HG03095 (cell line): ENCODE measurements around the gene PARP16.
"Not testable (repeated sequence)": the region's sequence is repeated elsewhere in the genome, so short reads cannot be mapped to it uniquely, and the experiment has no call there.

Source experiments
- ATAC-seq: cut with Tn5 transposase; IDR thresholded peaks from one replicate; pipeline ENCODE4 v1.9.1; 2021; ENCODE audit warnings: moderate library complexity; ENCODE audit not compliant: unreplicated experiment

PARP16 gene

DNA sequence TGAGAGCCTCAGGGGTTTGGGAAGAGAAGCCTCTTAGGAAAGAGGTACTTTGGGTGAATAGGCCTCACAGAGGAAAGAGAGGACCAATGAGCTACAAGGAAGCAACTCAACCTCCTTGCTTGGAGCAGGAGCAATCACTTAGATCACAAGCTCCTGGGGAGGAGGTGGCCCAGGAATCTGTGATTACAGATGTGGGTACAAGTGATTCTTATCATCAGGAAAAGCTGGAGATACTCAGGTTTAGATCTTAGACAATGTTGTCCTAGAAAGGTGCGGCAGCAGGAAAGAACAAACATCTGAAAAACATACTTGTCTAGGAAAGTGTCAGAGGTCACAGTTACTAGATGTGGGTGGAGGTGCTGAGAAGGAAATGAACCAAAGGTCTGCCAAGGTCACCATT, 8.2 kb downstream of the PARP16 start:
- no peak for ATAC-seq

DNA sequence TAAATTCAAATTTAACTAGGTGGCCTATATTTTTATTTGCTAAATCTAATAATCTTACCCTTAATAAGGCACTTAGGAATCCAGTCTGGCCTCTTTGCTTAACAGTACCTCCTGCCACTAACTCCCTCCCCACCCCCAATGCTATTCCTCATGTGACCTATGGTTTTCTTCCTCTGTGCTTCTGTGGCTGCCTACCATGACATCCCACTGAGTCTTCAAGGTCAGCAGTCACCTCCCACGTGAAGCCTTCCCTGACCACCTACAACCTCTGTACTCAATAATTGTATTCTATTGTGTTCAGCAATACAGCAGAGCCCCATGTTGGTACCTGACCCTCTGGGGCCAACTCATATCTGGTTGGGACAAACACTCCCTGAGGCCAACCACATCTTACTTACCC, 9.7 kb downstream of the PARP16 start:
- no peak for ATAC-seq

DNA sequence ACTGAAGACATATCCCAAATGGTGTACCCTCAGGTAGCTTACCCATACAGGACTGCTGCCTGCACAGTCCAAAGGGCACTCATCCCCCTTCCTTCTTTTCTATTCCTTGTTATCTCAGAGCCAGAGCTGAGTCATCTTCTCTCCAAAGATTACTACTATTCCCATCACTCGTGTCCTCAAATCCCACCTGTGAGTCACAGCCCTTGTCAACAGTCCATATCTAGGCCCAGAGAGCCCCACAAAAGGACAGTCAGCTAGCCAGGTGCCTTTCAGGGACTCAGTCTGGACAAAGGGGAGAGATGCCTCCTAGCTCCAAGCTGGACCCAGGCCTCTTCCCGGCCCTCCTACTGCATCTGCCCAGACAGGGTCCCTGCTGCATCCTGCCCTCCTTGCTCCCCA, 11.0 kb downstream of the PARP16 start:
- ATAC-seq: no peak

DNA sequence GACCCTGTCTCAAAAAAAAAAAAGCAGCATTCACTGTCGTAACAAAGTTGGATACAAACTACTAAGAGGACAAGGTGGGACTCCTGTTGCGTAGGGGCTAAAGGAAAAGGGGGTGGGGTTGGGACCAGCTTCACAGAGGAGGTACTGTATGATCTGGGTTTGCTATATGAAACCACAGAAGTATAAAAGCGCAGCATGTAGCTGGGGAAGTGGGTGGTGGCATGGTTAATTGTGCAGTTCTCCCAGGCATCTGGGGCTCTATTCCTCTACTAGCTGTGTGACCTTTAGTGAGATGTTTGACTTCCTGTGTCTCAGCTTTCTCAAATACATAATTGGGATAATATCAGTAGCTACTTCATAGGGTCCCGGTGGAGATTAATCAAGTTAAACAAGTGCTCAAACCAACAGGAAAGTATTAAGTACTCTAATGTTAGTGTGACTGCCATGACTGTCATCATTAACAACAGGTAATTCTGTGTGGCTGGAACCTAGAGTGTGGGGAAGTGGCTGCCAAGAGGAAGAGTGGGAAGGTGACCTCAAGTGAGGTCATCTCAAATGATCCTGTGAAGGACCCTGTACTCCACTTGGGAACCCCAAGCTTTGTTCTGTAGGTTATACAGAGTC, 11.5 kb downstream of the PARP16 start:
- ATAC-seq: no peak

DNA sequence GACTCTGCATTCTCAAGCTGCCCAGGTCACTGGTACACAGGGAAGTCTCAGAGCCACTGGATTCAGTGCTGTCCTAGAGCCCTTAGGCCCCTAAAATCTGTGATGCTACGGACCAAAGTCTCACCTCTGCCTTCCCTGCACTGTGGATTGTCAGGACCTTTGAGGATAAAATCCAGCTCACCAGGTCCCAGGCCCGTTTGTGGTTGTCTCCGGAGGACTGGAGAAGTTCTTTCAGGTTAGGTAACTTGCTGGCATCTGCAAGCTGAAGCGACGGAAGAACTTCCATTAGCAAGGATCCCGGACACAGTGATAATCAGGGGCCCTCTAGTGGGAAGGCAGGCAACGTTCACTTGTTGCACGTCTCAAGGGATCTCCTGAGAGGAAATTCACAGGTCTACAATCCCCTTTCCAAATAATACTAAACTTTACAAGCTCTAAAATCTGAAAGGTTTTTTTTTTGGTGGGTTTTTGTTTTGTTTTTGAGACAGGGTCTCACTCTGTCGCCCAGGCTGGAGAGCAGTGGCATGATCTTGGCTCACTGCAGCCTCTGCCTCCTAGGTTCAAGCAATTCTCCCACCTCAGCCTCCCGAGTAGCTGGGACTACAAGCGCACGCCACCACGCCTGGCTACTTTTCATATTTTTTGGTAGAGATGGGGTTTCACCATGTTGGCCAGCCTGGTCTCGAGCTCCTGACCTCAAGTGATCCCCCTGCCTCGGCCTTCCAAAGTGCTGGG, 15.7 kb downstream of the PARP16 start:
- not testable (repeated sequence) for ATAC-seq

DNA sequence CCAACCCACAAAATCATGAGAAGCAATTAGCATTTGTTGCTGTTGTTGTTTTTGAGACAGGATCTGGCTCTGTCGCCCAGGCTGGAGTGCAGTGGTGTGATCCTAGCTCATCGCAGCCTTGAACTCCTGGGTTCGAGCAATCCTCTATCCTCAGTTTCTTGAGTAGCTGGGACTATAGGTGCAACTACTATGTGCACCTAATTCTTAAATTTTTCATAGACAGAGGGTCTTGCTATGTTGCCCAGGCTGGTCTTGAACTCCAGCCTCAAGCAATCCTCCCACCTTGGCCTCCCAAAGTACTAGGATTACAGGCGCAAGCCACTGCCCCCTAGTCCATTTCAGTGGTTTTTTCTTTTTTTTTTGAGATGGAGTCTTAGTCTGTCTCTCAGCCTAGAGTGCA, 18.3 kb downstream of the PARP16 start:
- ATAC-seq: no peak

DNA sequence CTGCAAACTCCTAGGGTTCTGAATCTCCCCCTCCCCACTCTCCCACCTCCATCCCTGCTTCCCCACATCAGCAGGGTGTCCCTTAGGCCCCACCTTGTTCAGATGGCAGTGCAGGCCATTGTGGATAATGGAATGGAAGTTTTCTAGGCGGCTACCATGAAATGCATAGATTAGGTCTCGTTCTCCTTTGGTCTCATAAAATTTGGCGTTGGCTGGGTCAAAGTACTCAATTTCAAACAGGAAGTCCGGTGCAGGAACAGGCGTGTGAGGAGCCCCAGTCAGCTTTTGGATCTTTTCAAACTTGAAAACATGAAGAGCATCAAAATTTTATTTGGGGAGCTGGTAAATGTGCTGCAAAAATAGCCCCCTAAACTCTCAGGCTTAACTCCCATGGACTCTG, 20.2 kb downstream of the PARP16 start:
- ATAC-seq: no peak

DNA sequence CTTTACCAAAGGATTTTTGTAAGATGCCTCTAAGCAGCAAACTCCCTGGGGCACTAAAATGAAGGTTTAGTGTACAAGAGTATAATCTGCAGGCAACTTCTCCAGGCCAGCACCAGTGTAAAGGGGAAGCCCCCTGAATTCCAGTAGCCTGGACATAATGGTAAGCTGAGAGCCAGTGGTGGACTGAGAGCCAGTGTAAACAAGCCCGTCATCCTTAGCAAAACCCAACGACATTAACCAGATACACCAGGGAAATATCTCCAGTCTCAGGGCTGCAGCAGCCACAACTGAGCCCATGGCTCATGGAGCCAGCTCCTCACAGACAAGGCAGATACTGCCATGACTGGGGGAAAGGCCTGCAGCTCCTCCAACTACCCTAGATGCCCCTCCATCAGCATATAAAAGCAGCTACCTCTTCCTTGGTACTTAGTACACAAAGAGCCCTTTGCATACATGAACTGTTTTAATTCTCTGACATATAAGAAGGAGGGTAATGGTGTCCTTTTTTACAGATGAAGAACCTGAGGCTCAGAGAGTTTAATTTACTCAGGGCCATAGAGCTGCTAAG, 21.7 kb downstream of the PARP16 start:
- ATAC-seq: no peak

DNA sequence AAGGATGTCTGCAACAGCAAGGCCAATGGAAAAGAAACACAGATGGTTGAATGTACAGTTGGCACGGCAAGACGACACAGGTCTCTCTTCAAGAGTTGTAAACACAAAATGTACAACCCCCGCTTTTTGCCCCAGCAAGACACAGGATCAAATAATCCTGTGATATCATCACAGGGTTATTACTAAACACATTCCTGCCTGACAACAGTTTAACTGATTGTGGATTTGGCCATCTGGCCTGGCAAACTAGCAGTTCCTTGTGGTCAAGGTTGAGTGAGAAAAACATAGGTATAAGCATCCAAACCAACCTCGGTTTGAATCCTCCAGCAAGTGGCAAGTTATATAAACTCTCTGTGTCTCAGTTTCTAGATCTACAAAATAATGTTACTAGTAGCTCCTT, 23.4 kb downstream of the PARP16 start:
- no peak for ATAC-seq

DNA sequence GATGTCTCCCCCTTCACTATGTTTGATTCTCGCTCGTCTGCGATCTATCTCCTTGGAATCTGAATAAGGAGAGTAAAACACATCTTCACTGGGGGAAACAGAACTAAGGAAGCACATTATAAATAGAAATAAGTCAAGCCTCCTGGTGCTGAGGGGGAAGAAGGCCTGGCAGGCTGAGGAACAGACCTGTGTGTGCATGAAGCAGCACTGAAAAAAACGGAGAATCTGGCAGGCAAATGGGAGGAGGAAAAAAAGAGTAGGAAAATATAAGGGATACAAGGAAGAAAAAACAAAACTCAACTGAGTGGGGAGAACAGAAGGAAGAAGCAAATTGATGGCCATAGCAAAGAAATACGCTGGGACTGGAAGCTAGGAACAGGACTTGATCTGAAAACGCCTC, 25.7 kb downstream of the PARP16 start:
- no peak for ATAC-seq

DNA sequence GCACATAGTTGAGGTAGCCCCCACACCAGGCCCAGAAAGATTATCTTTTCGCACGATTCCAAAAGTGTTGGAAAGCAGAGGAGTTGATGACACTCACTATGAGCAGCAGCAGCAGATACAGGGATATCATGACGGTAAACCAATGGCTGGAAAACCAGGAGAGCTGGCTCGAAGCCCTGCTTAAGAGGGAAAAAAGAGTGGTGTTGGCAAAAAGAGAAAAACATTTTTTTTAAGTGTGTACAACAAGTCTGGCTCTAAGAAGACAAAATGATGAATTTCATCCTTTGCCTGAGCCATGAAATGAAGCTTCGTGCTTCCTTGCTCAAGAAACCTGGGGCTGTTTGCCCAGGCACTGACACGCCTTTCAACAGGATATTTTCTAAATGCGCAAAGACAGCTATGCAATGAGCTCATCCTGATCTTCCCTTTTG, 27.3 kb downstream of the PARP16 start:
- ATAC-seq: no peak

DNA sequence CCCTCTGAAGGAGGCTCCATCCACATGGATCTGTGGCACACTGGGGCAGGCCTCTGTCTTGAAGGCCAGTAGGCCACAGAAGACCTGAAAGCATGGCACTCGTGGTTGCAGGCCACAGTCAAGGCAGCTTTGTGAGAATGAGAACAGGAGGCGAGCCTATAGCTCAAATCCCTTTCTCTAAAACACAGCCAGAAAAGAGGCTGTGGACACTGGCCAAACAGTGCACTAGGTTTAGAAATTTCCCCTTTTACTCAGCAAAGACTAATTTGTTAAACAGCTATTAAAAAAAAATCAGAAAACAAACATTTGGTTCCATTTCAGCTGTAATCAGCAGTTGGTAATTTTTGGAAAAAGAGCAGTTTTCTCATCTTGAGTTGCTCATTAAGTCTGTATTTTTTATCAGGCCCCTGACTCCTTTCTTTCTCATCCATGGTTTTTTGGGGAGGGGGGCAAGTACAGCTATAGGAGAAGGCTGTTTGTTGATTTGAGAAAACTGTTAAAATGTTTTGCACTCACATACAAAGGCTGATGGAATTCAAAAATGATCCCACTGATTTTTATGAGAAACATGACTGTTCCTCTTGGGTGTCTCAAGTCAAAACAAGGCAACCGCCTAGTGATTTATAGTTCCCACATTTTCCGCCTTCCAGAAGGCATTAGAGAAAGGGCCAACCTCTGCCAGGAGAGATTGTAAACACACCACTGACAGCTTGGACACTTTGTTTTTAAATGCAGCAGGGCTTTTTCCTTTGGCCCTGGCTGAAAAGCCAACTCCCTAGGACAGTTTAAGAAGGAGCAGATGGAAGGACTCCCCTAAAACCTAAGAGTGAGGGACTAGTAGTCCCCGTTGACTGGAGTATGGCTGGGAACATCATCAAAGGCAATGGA, 28.1 kb downstream of the PARP16 start:
- no peak for ATAC-seq

DNA sequence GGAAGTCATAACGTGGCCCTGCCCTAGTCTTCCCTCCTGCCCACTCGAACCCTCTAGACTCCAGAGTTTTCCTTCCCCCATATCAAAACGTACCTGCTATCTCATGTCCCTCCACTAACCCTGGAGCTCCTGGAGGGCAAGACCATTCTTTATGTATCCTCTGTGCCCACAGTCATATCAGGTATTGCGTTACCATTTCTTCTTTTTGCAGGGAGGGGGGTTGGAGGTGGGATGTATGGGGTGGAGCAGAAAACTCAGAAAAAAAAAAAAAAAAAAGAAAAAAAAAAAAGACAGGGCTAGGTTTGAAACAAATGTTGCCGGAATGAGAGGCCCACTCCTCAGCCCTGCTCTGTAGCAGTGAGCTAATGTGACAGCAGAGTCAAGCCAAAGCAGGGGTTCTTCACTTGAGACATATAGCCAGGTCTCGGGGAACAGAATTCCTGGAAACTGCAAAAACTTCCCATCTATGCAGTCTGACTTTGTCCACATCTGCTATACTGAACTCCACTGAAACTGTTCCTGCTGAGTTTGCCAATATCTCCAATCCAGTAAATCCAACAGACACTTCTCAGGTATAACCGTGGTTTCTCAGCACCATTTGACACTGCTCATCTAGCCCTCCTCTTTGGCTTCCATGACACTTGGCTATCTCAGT, 31.1 kb downstream of the PARP16 start:
- ATAC-seq: no peak

DNA sequence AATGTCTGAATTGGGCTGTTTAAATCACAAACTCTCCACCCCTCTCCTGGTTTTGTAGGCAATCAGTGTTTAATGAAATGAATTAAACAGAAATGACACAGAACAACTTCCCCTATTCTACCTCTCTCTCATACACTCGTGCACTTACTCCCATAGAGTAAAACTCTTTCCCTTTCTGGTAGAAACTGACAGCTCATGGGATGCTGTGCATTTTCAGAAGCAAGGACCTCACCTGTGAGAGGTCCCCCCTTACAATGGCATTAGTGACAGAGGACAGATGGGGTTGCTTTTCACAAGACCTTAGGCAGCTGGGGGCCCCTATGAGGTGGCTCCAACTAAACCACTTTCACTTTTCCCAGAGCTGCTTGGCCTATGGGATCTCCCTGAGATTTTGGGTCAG, 31.9 kb downstream of the PARP16 start:
- no peak for ATAC-seq

DNA sequence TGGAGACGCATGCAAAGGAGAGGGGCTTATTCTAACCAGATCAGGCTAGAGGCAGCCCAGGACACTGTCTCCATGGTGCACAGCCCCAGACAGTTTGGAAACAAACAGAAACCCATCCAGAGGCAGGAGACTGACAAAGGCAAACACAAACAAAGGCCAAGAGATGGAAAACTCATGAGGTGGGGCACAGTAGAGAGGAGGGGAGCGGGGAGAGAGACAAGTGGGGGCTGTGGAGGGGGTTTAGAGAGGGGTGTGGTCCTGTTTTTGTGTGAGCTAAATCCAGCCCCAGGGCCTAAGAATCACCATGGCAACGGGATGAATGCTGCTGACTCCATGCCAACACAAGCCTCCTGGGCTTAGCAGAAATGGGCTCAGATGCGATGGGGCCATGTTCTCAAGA, 32.3 kb downstream of the PARP16 start:
- ATAC-seq: no peak

DNA sequence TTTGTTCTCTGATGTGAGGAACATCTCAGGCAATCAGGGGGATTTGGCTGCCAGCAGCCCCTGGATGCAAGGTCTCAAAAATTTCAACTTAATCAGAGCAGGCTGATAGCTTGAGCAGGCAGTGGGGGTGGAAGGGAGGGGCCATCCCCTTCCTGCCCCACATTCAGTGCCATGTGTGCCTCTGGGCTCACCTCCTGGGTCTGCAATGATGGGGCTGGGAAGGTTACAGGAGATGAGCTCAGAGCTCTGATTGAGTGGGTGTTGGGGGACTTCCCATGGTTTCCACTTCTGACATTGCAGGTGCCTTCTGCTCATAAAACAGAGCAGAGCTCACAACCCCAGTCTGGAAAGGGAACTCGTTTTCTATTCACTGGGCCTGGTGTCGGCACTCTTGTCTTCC, 37.0 kb downstream of the PARP16 start:
- ATAC-seq: no peak

DNA sequence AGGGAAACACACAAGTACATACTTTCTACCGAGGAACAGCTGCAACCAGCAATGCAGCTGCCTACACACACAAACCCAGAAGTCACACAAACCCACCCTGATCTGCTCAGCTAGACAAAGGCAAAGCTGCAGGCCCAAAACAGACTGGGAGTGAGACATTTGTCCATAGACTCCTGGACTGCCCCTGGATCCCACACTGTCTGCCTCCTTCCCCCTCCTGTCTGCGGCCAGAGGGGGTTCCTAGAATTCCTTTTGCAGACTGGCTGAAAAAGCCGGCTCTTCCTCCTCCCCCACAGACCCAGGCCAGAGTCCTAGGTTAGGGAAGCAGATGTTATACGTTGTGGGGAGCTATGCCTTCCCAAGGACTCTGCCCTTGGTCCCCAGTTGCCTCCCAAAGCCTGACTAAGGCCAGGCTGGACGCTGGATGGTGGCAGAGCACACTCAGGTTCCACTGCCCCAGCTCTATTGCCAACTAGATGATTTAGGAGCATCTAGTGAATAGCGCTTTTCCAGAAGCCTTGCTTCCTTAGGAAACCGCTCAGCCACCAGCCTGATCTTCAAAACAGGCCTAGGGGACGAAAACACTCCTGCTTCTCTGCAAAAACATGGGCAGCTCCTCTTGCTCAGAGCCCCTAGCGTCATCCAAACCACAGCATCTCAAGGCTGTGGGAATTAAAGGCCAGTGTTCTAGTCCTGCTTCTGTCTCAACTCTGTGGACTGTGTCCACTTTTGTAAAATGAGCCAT, 38.0 kb downstream of the PARP16 start:
- ATAC-seq: no peak

DNA sequence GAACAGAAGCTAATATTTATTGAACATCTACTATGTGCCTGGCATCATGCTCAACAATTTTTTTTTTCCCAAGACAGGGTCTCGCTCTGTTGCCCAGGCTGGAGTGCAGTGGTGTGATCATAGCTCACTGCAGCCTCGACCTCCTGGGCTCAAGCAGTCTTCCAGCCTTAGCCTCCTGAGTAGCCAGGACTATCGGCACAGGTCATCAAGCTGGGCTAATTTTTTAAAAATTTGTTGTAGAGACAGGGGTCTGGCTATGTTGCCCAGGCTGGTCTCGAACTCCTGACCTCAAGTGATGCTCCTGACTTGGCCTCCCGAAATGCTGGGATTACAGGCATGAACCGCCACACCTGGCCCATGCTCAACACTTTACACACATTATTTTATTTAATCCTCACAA, 39.7 kb downstream of the PARP16 start:
- no peak for ATAC-seq

DNA sequence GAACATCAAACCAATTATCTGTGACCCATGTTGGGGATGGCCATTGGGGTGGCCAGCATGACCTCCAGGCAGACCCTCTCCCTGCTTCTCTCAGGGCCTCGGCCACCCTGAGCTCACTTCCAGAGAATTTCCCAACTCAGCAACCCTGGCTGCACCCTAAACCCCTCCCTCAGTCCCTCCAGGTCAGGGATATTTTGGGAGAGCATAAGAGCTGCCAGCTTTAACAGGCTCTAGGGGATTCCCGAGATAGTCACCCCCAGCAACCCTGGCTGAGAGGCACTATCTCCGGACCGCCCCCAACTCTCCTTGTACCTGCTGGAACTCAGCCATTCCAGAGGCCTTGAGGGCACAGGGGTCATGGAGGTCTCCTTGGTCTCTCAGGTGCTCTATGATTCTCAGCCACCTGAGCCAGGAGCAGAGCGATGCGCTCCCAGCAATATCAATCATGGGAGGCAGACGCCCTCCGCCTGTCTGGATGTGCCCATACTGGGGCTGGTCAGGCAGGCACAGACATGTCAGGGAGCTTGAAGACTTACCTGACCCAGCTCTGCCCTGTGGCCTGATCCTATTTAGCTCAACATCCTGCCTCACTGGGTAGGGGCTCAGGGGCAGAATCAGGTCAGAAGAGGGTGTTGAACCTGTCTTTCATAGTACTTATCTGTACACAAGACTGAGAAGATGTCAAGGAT, 40.5 kb downstream of the PARP16 start:
- no peak for ATAC-seq
